ENCODE measurements around the gene PLA2R1. TPM values are rescaled to one million over a fixed set of nuclear protein-coding genes. Genes with fewer than 3 reads are reported as not detected.

PLA2R1 gene
- total and polyA plus RNA-seq, 8 donors, result 0.31 to 6.8 (median 3.3) TPM

DNA sequence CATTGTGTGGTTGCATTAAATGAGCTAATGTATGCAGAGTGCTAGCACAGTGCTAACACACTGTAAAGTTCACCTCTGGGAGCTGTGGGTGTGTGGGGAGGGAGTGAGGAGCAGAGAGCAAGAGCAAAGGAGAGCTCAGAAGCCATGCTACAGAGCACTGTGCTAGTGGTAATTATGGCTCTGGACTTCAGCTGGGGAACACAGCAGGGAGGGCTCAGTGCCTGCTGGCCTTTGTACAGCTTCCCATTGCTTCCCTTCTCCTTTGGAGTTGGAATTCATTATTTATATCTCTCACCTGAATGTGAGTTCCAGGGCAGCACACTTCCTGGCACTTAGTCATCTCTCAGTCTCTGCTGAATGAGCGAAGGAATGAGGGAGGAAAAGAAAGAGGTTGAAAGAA lies 2.5 kb upstream of the PLA2R1 start:
- H3K4me3 ChIP-seq, result no peak overlapping the region
- H3K27ac ChIP-seq, result no peak overlapping the region
- peaks cover 5 to 26% (median 23%) of the 10 kb centered on the region in 4 donors for H3K4me1 ChIP-seq
- no peaks in the 10 kb centered on the region for H3K9me3 ChIP-seq
- peaks cover 0 to 21% (median 9%) of the 10 kb centered on the region in 3 donors for H3K27me3 ChIP-seq
- DNase-seq, result no peak
- intact Hi-C loops (cut with DNase I; ENCODE audit: low total_unique reads), result no loop called here
- TF ChIP-seq, protein P1, sequence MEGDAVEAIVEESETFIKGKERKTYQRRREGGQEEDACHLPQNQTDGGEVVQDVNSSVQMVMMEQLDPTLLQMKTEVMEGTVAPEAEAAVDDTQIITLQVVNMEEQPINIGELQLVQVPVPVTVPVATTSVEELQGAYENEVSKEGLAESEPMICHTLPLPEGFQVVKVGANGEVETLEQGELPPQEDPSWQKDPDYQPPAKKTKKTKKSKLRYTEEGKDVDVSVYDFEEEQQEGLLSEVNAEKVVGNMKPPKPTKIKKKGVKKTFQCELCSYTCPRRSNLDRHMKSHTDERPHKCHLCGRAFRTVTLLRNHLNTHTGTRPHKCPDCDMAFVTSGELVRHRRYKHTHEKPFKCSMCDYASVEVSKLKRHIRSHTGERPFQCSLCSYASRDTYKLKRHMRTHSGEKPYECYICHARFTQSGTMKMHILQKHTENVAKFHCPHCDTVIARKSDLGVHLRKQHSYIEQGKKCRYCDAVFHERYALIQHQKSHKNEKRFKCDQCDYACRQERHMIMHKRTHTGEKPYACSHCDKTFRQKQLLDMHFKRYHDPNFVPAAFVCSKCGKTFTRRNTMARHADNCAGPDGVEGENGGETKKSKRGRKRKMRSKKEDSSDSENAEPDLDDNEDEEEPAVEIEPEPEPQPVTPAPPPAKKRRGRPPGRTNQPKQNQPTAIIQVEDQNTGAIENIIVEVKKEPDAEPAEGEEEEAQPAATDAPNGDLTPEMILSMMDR (IDR thresholded peaks at IDR 0.05), result no peak
- no peak for TF ChIP-seq POLR2AphosphoS5 (IDR thresholded peaks at IDR 0.05)
- no peak for TF ChIP-seq EP300 (IDR thresholded peaks at IDR 0.05)
- no peak for TF ChIP-seq POLR2A (IDR thresholded peaks at IDR 0.05)
- H3K36me3 ChIP-seq, result no peaks in the 10 kb centered on the region
- WGBS, 5 donors, result 77 to 100% (median 89%) methylated on average over 1 of the region's 1 CpG

DNA sequence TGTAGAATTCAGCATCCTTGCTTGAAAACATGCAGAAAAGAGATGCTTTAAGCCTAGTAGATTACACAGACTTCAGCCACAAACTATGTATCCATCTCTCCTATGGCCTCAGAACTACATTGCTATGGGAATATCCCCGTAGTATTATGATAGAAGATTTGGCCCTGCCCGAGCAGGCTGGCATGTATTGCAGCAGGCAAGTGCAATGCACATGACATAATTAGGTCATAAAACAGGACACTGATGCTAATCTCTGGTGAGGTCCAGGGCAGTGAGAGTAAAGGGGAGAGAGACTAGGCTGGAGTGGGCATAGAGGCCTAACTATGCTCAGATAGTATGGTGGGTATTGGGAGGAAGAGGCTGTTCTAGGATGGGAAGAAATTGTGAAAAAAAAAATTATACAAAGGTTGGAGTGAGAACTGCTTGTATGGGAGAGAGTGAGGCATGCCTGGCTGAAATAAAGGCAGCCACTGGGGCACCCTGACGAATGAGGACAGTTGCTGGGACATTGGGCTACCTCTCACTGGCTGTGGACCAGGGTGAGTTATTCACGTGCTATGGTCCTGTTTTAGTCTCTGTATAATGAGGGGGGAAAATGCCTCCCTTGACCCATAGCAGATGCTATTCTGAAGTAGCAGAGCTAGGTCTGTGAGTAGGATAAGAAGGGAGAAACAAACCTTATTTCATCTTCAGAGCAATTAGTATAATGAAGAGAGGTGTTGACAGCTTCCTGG lies 1.6 kb upstream of the PLA2R1 start:
- Histone ChIP-seq H3K36me3 (no peaks in the 10 kb centered on the region), H3K27me3 (peaks cover 0 to 21% (median 9%) of the 10 kb centered on the region in 3 donors), H3K9me3 (no peaks in the 10 kb centered on the region), H3K4me1 (peaks cover 5 to 26% (median 23%) of the 10 kb centered on the region in 4 donors), H3K27ac (no peak overlapping the region), H3K4me3 (no peak overlapping the region)
- 82 to 90% (median 87%) methylated on average over 4 of the region's 4 CpGs for WGBS, 5 donors
- TF ChIP-seq, protein P1 (IDR thresholded peaks at IDR 0.05), result no peak
- TF ChIP-seq POLR2AphosphoS5 (IDR thresholded peaks at IDR 0.05) (no peak), EP300 (IDR thresholded peaks at IDR 0.05) (no peak), POLR2A (IDR thresholded peaks at IDR 0.05) (no peak)
- no peak for DNase-seq
- intact Hi-C loops (cut with DNase I; ENCODE audit: low total_unique reads), result no loop called here

DNA sequence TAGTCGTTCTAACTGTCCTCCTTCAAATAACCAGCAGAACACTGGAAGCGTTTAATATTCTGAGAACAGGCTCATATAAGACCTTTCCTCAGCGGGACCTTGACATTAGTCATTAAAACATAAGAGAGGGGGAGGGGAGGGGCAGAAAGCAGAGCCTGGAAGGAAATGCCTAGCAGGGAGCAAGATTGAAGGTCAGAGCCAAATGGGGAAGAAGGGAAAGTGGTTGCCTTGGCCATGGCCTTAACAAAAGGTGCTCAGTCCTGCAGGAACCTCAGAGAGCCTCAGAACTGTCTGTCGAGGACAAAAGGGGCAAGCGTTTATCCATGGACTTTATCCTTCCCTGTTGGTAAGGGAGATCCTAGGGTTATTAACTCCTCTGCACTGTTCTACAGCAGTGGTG lies 856 bp upstream of the PLA2R1 start:
- H3K9me3 ChIP-seq, result no peaks in the 10 kb centered on the region
- peak in 1 of 2 donors; percentile 22 for DNase-seq
- TF ChIP-seq POLR2A (IDR thresholded peaks at IDR 0.05), result no peak
- no peak for TF ChIP-seq POLR2AphosphoS5 (IDR thresholded peaks at IDR 0.05)
- TF ChIP-seq, protein P1 (IDR thresholded peaks at IDR 0.05), result no peak
- no peak for TF ChIP-seq EP300 (IDR thresholded peaks at IDR 0.05)
- 43 to 59% (median 48%) methylated on average over 5 of the region's 5 CpGs for WGBS, 5 donors
- peaks cover 5 to 26% (median 23%) of the 10 kb centered on the region in 4 donors for H3K4me1 ChIP-seq
- H3K27ac ChIP-seq, result peak overlapping the region in 2 of 5 donors; percentile 47 to 68
- H3K27me3 ChIP-seq, result peaks cover 0 to 21% (median 9%) of the 10 kb centered on the region in 3 donors
- intact Hi-C loops (cut with DNase I; ENCODE audit: low total_unique reads), result no loop called here
- peak overlapping the region in 1 of 4 donors; percentile 79 for H3K4me3 ChIP-seq
- H3K36me3 ChIP-seq, result no peaks in the 10 kb centered on the region

DNA sequence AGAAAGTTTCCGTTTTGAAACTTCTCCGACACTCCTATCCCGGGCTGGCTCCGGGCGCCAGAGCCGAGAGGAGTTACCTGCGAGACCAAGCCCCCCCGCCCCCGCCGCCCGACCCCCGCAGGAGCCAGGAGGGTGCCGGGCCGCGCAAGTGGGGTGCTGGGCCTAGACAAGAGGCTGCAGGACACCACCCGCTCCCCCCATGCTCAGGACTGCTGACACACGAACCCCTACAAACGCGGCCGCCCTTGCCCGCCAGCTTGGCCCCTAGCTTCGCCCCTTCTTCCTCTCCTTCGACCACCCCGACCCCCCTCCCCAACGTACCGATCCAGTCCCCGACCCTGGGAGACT lies 497 bp downstream of the PLA2R1 start:
- peak overlapping the region; percentile 59 to 86 (median 78) for H3K4me3 ChIP-seq
- H3K9me3 ChIP-seq, result no peaks in the 10 kb centered on the region
- H3K27me3 ChIP-seq, result peaks cover 0 to 21% (median 9%) of the 10 kb centered on the region in 3 donors
- H3K4me1 ChIP-seq, result peaks cover 5 to 26% (median 23%) of the 10 kb centered on the region in 4 donors
- intact Hi-C loops (cut with DNase I; ENCODE audit: low total_unique reads), result no loop called here
- TF ChIP-seq EP300 (IDR thresholded peaks at IDR 0.05) (no peak), POLR2AphosphoS5 (IDR thresholded peaks at IDR 0.05) (no peak), POLR2A (IDR thresholded peaks at IDR 0.05) (no peak)
- peak in 1 of 2 donors; percentile 45 for DNase-seq
- H3K36me3 ChIP-seq, result no peaks in the 10 kb centered on the region
- peak overlapping the region in 4 of 5 donors; percentile 47 to 72 (median 60) for H3K27ac ChIP-seq
- 1 to 4% (median 3%) methylated on average over 14 to 27 of the region's 27 CpGs for WGBS, 5 donors

DNA sequence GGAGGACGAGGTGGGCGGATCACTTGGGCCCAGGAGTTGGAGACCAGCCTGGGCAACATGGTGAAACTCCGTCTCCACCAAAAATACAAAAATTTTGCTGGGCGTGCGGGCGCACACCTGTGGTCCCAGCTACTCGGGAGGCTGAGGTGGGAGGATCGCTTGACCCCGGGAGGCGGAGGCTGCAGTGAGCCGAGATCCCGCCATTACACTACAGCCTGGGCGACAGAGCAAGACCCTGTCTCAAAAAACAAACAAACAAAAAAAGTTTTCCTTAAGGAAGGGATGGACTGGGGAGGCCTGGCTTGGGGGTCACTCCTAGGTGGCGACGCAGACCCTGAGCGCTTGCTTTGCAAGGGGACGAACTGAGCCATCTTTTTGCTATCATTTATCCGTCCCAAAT lies 882 bp downstream of the PLA2R1 start:
- Histone ChIP-seq H3K9me3 (no peaks in the 10 kb centered on the region), H3K36me3 (no peaks in the 10 kb centered on the region), H3K4me3 (peak overlapping the region; percentile 59 to 86 (median 78)), H3K27ac (peak overlapping the region in 2 of 5 donors; percentile 68 to 72), H3K27me3 (peaks cover 0 to 21% (median 9%) of the 10 kb centered on the region in 3 donors), H3K4me1 (peaks cover 5 to 26% (median 23%) of the 10 kb centered on the region in 4 donors)
- DNase-seq, result no peak
- TF ChIP-seq EP300 (IDR thresholded peaks at IDR 0.05) (no peak), POLR2AphosphoS5 (IDR thresholded peaks at IDR 0.05) (no peak), POLR2A (IDR thresholded peaks at IDR 0.05) (no peak)
- TF ChIP-seq, protein P1 (IDR thresholded peaks at IDR 0.05), result no peak
- intact Hi-C loops (cut with DNase I; ENCODE audit: low total_unique reads), result no loop called here
- WGBS, 5 donors, result 65 to 72% (median 70%) methylated on average over 18 of the region's 18 CpGs
